Large intestine (tissue), 3 donors: Measurements from ENCODE around the gene PDGFA. TPM values are rescaled to one million over a fixed set of nuclear protein-coding genes. Genes with fewer than 3 reads are reported as not detected.

Experiments used
- DNase-seq, 2 donors: peaks; one replicate each; pipeline versions ENCODE4 v3.0.0 to v3.0.0-alpha.2; 2013
- H3K27ac ChIP-seq: one replicate; pipeline ENCODE4 v1.5.1; 2013; ENCODE audit warnings: low read length
- H3K27me3 ChIP-seq: 2 replicates; pipeline ENCODE4 v1.6.1; 2013; ENCODE audit warnings: low read length; ENCODE audit not compliant: control insufficient read depth, insufficient read depth
- H3K36me3 ChIP-seq: 2 replicates; pipeline ENCODE4 v1.6.1; 2013; ENCODE audit warnings: low read length; ENCODE audit not compliant: control insufficient read depth, insufficient read depth
- H3K4me1 ChIP-seq: one replicate; pipeline ENCODE4 v1.6.1; 2013; ENCODE audit warnings: low read length; ENCODE audit not compliant: control insufficient read depth, insufficient read depth
- H3K4me3 ChIP-seq: one replicate; pipeline ENCODE4 v1.5.1; 2013; ENCODE audit warnings: low read length
- H3K9me3 ChIP-seq: one replicate; pipeline ENCODE4 v1.6.1; 2013; ENCODE audit warnings: mild to moderate bottlenecking, low read depth, low read length, moderate library complexity; ENCODE audit not compliant: control insufficient read depth
- WGBS: methylation state at CpG from one replicate; pipeline ENCODE4 v1.1.5; 2013; ENCODE audit warnings: low lambda C conversion rate; ENCODE audit not compliant: insufficient coverage; 5-methylcytosine and 5-hydroxymethylcytosine counted together
- polyA plus RNA-seq: library from polyadenylated mRNA; unstranded; fragments of 120-200 nt; gene quantifications from one replicate; pipeline ENCODE4 v1.2.1, GENCODE V29; 2013

The PDGFA gene
- polyA plus RNA-seq, 1 donor: 104 TPM

- DNase-seq: peak; percentile 59 to 64
- H3K27ac ChIP-seq: peak overlapping the region; percentile 18
- no peaks in the 10 kb centered on the region for H3K36me3 ChIP-seq
- peaks cover 15% of the 10 kb centered on the region for H3K4me1 ChIP-seq
- H3K9me3 ChIP-seq: peaks cover 16% of the 10 kb centered on the region
- no CpG with 5 or more reads among the region's 26 CpGs for WGBS
- H3K27me3 ChIP-seq: no peaks in the 10 kb centered on the region
- H3K4me3 ChIP-seq: no peak overlapping the region
Observed at GRCh38 chr7:471866-472639, 47.6 kb downstream of the PDGFA start.

- H3K4me3 ChIP-seq: no peak overlapping the region
- no peaks in the 10 kb centered on the region for H3K27me3 ChIP-seq
- H3K4me1 ChIP-seq: peaks cover 15% of the 10 kb centered on the region
- peak overlapping the region; percentile 18 for H3K27ac ChIP-seq
- no peaks in the 10 kb centered on the region for H3K36me3 ChIP-seq
- WGBS: no CpG with 5 or more reads among the region's 21 CpGs
- DNase-seq: no peak
- H3K9me3 ChIP-seq: peaks cover 20% of the 10 kb centered on the region
Observed at GRCh38 chr7:471191-471865, 48.3 kb downstream of the PDGFA start.

GRCh38 chr7:469563-469961 is 50.1 kb downstream of the PDGFA start:
- H3K36me3 ChIP-seq: no peaks in the 10 kb centered on the region
- no peak overlapping the region for H3K27ac ChIP-seq
- H3K4me1 ChIP-seq: peaks cover 19% of the 10 kb centered on the region
- no peaks in the 10 kb centered on the region for H3K27me3 ChIP-seq
- H3K9me3 ChIP-seq: peaks cover 19% of the 10 kb centered on the region
- no peak for DNase-seq
- no peak overlapping the region for H3K4me3 ChIP-seq
- no CpG with 5 or more reads among the region's 17 CpGs for WGBS

- Histone ChIP-seq H3K4me1 (peaks cover 23% of the 10 kb centered on the region), H3K27me3 (no peaks in the 10 kb centered on the region), H3K9me3 (peaks cover 18% of the 10 kb centered on the region), H3K4me3 (no peak overlapping the region), H3K27ac (no peak overlapping the region), H3K36me3 (no peaks in the 10 kb centered on the region)
- WGBS: 80% methylated on average over 1 of the region's 16 CpGs
- no peak for DNase-seq
Observed at GRCh38 chr7:468681-469562, 50.7 kb downstream of the PDGFA start.

GRCh38 chr7:467856-468545 is 51.6 kb downstream of the PDGFA start:
- WGBS: 89% methylated on average over 4 of the region's 5 CpGs
- peaks cover 15% of the 10 kb centered on the region for H3K9me3 ChIP-seq
- no peak for DNase-seq
- peaks cover 23% of the 10 kb centered on the region for H3K4me1 ChIP-seq
- H3K27me3 ChIP-seq: no peaks in the 10 kb centered on the region
- no peak overlapping the region for H3K4me3 ChIP-seq
- H3K36me3 ChIP-seq: no peaks in the 10 kb centered on the region
- no peak overlapping the region for H3K27ac ChIP-seq

GRCh38 chr7:467393-467828 is 52.2 kb downstream of the PDGFA start:
- 100% methylated on average over 2 of the region's 3 CpGs for whole genome bisulfite sequencing
- no peak for DNase-seq

GRCh38 chr7:466465-467191 is 53.0 kb downstream of the PDGFA start:
- peaks cover 18% of the 10 kb centered on the region for H3K9me3 ChIP-seq
- no peak overlapping the region for H3K4me3 ChIP-seq
- no peaks in the 10 kb centered on the region for H3K36me3 ChIP-seq
- peaks cover 14% of the 10 kb centered on the region for H3K4me1 ChIP-seq
- no peak overlapping the region for H3K27ac ChIP-seq
- WGBS: 90% methylated on average over 4 of the region's 9 CpGs
- no peaks in the 10 kb centered on the region for H3K27me3 ChIP-seq
- DNase-seq: no peak

More at GRCh38 chr7:467393-467828, 52.2 kb downstream of the PDGFA start:
- H3K4me1 ChIP-seq: peaks cover 22% of the 10 kb centered on the region
- no peaks in the 10 kb centered on the region for H3K27me3 ChIP-seq
- no peaks in the 10 kb centered on the region for H3K36me3 ChIP-seq
- no peak overlapping the region for H3K27ac ChIP-seq
- no peak overlapping the region for H3K4me3 ChIP-seq
- H3K9me3 ChIP-seq: peaks cover 19% of the 10 kb centered on the region

GRCh38 chr7:465710-466400 is 53.8 kb downstream of the PDGFA start:
- H3K27ac ChIP-seq: peak overlapping the region; percentile 2
- peaks cover 16% of the 10 kb centered on the region for H3K9me3 ChIP-seq
- WGBS: no CpG with 5 or more reads among the region's 17 CpGs
- no peak for DNase-seq
- H3K4me3 ChIP-seq: no peak overlapping the region
- H3K36me3 ChIP-seq: no peaks in the 10 kb centered on the region
- H3K27me3 ChIP-seq: no peaks in the 10 kb centered on the region
- peaks cover 9% of the 10 kb centered on the region for H3K4me1 ChIP-seq
